Right lobe of liver (tissue), 6 donors: ENCODE results near the gene TCP11L2. TPM values are rescaled to one million over a fixed set of nuclear protein-coding genes. Genes with fewer than 3 reads are reported as not detected.
A peak's percentile ranks its signal among the peaks of the same experiment; 100 is the strongest.

Experiments
- ATAC-seq, 4 donors: fragments of 200-7000 bp; cut with Tn5 transposase; one replicate each; pipeline ENCODE4 v1.9.1; 2020; ENCODE audit warnings: mild to moderate bottlenecking in 4 of 4, moderate library complexity in 4 of 4
- DNase-seq, 3 donors: peaks; one replicate each; pipeline ENCODE4 v3.0.0-alpha.2; 2020
- H3K27ac ChIP-seq, 3 donors: fragments of 200-600 bp; one replicate each; pipeline ENCODE4 v1.8.0; 2022
- H3K27me3 ChIP-seq, 2 donors: fragments of 200-600 bp; one replicate each; pipeline ENCODE4 v1.8.0; 2022
- H3K36me3 ChIP-seq, 4 donors: fragments of 200-600 bp; sonication (generic) in 1 of 4; one replicate each; pipeline versions ENCODE4 v1.5.1 to v1.8.0; 2017 to 2022; ENCODE audit warnings: control low read depth in 1 of 4
- H3K4me1 ChIP-seq, 4 donors: fragments of 200-600 bp; sonication (generic) in 1 of 4; one replicate each; pipeline versions ENCODE4 v1.5.1 to v1.8.0; 2017 to 2022; ENCODE audit warnings: control low read depth in 1 of 4
- H3K4me3 ChIP-seq, 3 donors: fragments of 200-600 bp; one replicate each; pipeline ENCODE4 v1.8.0; 2022
- H3K9me3 ChIP-seq, 4 donors: fragments of 200-600 bp; sonication (generic) in 1 of 4; one replicate each; pipeline versions ENCODE4 v1.5.1 to v1.8.0; 2017 to 2022; ENCODE audit warnings: control low read depth in 1 of 4
- CTCF ChIP-seq, 4 donors: fragments of 200-600 bp in 3 of 4; fragments of 450-650 bp in 1 of 4; IDR thresholded peaks; one replicate each; pipeline versions ENCODE4 v1.5.1 to v1.8.0; 2016 to 2022; ENCODE audit warnings: antibody characterized with exemption in 4 of 4, mild to moderate bottlenecking in 2 of 4
- POLR2A ChIP-seq: fragments of 450-650 bp; IDR thresholded peaks from one replicate; pipeline ENCODE4 v1.6.1; 2017; ENCODE audit warnings: antibody characterized with exemption, mild to moderate bottlenecking
- WGBS: methylation state at CpG from one replicate; pipeline ENCODE4 v1.1.6; 2018; ENCODE audit warnings: low coverage, low lambda C conversion rate; ENCODE audit not compliant: insufficient coverage; ENCODE audit errors: missing lambda C conversion rate; 5-methylcytosine and 5-hydroxymethylcytosine counted together
- intact Hi-C, 2 donors: fragments of 100-400 bp; cut with DNase I; formaldehyde crosslinking; loops; one replicate each; pipeline versions ENCODE4 v1.11.2 to v1.14.1; 2022
- total RNA-seq, 6 experiments: library from RNA; depleted of rRNA in 2 of 6; stranded (reverse); fragments of >200 nt in 2 of 6; fragmentation: NEBNext Ultra II Directional in 3 of 6; extraction: Animal tissue kit (Norgen Biotek cat#: 25700) in 3 of 6; gene quantifications; one replicate each; pipeline versions ENCODE4 v1.1.0 to v1.2.4, GENCODE V29; 2016 to 2023
- donor health status: DM: no; HTN: yes; CAD: no.
- donor health status: DM: no; HTN: no; CAD: no.
- donor health status: DM: no; HTN: no; CAD: no.
- donor health status: DM: no; HTN: yes; CAD: no.
- donor health status: DM: no; HTN: yes; CAD: no.

The TCP11L2 gene
- total RNA-seq, 6 experiments from 2014 or later, result 7.3 to 14.2 (median 10.5) TPM

GRCh38 chr12:106360400-106360994 lies 58.0 kb downstream of the TCP11L2 start:
- ATAC-seq, result peak; percentile 49 to 62 (median 49)
- H3K27ac ChIP-seq, result peak overlapping the region; percentile 88 to 96 (median 94)
- intact Hi-C loops, result no loop called here
- H3K4me3 ChIP-seq, result peak overlapping the region in 1 of 3 donors; percentile 9
- 36% methylated on average over 5 of the region's 5 CpGs for WGBS
- H3K36me3 ChIP-seq, result no peaks in the 10 kb centered on the region
- no peaks in the 10 kb centered on the region for H3K9me3 ChIP-seq
- H3K4me1 ChIP-seq, result peaks cover 0 to 41% (median 20%) of the 10 kb centered on the region in 4 donors
- no peak for DNase-seq
- TF ChIP-seq CTCF (IDR thresholded peaks at IDR 0.05) (no peak), POLR2A (peak; percentile 40)
- no peaks in the 10 kb centered on the region for H3K27me3 ChIP-seq

GRCh38 chr12:106362971-106363370 lies 60.4 kb downstream of the TCP11L2 start:
- peaks cover 0 to 32% (median 16%) of the 10 kb centered on the region in 4 donors for H3K4me1 ChIP-seq
- TF ChIP-seq POLR2A (no peak), CTCF (IDR thresholded peaks at IDR 0.05) (no peak)
- no peaks in the 10 kb centered on the region for H3K9me3 ChIP-seq
- no peaks in the 10 kb centered on the region for H3K36me3 ChIP-seq
- WGBS, result 93% methylated on average over 4 of the region's 4 CpGs
- ATAC-seq (no peak), DNase-seq (no peak)
- no peak overlapping the region for H3K27ac ChIP-seq
- intact Hi-C loops, result no loop called here
- H3K27me3 ChIP-seq, result no peaks in the 10 kb centered on the region
- H3K4me3 ChIP-seq, result no peak overlapping the region

GRCh38 chr12:106364261-106364660 lies 61.7 kb downstream of the TCP11L2 start:
- Histone ChIP-seq H3K27ac (no peak overlapping the region), H3K27me3 (no peaks in the 10 kb centered on the region), H3K9me3 (no peaks in the 10 kb centered on the region), H3K36me3 (peaks cover 0 to 2% (median 0%) of the 10 kb centered on the region in 4 donors), H3K4me1 (peaks cover 0 to 28% (median 11%) of the 10 kb centered on the region in 4 donors), H3K4me3 (no peak overlapping the region)
- WGBS, result 100% methylated on average over 1 of the region's 4 CpGs
- no peak for DNase-seq
- no peak for ATAC-seq
- intact Hi-C loops, result no loop called here
- no peak for TF ChIP-seq POLR2A
- no peak for TF ChIP-seq CTCF (IDR thresholded peaks at IDR 0.05)

GRCh38 chr12:106369624-106370346 lies 67.3 kb downstream of the TCP11L2 start:
- TF ChIP-seq POLR2A, result no peak
- TF ChIP-seq CTCF (IDR thresholded peaks at IDR 0.05), result no peak
- intact Hi-C loops, result no loop called here
- DNase-seq, result no peak
- ATAC-seq, result peak in 2 of 4 donors; percentile 63 to 95
- peaks cover 0 to 9% (median 0%) of the 10 kb centered on the region in 4 donors for H3K4me1 ChIP-seq
- no peaks in the 10 kb centered on the region for H3K9me3 ChIP-seq
- no peaks in the 10 kb centered on the region for H3K27me3 ChIP-seq
- 46% methylated on average over 6 of the region's 6 CpGs for WGBS
- H3K4me3 ChIP-seq, result no peak overlapping the region
- H3K36me3 ChIP-seq, result peaks cover 0 to 10% (median 3%) of the 10 kb centered on the region in 4 donors
- H3K27ac ChIP-seq, result peak overlapping the region in 2 of 3 donors; percentile 24 to 37
